Left renal pelvis (tissue), 4 donors: ENCODE measurements around the gene MRTFA. TPM values are rescaled to one million over a fixed set of nuclear protein-coding genes. Genes with fewer than 3 reads are reported as not detected.
"Not testable (repeated sequence)": the region's sequence is repeated elsewhere in the genome, so short reads cannot be mapped to it uniquely, and the experiment has no call there.

ENCODE experiments used
- DNase-seq, 4 donors: peaks; one replicate each; pipeline ENCODE4 v3.0.0-alpha.2; 2013; ENCODE audit warnings: low read depth in 4 of 4, low spot score in 3 of 4
- polyA plus RNA-seq, 4 donors: library from polyadenylated mRNA; unstranded; fragments of 120-200 nt; gene quantifications; one replicate each; pipeline ENCODE4 v1.2.1, GENCODE V29; 2013; ENCODE audit not compliant: insufficient read length in 4 of 4

The MRTFA gene
- polyA plus RNA-seq, 4 donors, result 20.2 to 31.3 (median 22.6) TPM

DNA sequence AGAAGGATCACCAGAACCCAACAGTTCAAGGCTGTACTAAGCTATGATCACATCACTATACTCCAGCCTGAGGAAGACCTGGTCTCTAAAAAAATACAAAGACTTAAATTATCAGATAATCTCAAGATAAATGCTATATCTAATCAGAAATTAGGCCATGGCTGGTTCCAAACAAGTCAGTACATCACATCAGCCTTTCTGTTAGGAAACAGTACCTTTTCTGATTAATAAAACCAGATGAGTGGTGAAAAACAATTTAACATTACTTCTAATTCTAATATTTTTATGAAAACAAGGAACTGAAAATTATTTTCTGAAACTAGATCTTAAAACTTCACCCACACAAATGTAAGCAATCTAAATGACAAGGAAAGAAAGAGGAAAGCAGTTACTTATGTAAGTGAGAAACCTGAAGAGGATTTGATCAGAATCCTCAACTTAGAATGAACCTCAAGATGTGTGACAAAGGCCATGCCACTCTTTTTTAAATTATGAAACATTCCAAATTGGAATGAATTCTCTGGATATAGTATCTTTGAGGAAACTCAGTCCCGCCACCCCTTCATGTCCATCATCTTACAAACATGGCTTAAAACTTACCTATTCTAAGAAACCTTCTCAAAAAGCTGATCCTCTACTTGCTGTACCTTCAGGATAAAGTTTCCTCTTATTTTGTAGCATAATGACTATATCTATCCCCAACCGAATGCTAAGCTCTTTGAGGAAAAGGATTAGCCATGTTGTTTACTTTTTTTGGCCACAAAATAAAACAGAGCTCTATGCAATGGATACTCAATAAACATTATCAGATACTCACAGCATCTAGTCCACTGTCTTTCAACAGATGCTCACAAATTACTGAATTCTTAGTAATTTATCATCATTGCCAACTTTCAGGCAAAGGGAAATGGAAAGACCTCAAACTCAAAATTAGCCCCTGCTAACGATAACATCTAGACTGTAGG is 132.0 kb downstream of the MRTFA start:
- DNase-seq, result no peak

DNA sequence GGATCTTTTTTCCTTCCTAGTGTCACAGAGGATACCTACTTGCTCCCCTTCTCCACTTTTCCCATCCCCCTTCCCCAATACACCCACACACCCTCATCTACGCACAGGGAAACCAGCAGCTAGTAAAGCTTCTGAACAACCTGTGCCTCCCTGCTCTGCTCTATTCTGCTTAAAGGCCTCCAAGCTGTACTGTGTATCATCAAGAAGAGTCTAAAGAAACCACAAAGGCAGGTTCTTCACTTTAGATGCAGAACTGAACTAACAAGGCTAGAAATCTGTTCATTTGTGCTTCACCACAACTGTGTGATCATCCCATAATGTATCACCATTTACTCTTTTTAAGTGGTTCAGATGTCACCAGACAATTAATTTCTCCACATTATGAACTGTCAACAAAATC is 133.6 kb downstream of the MRTFA start:
- DNase-seq, result no peak

DNA sequence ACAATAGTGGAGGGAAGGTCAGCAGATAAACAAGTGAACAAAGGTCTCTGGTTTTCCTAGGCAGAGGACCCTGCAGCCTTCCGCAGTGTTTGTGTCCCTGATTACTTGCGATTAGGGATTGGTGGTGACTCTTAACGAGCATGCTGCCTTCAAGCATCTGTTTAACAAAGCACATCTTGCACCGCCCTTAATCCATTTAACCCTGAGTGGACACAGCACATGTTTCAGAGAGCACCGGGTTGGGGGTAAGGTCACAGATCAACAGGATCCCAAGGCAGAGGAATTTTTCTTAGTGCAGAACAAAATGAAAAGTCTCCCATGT is 136.1 kb downstream of the MRTFA start:
- DNase-seq, result not testable (repeated sequence)

DNA sequence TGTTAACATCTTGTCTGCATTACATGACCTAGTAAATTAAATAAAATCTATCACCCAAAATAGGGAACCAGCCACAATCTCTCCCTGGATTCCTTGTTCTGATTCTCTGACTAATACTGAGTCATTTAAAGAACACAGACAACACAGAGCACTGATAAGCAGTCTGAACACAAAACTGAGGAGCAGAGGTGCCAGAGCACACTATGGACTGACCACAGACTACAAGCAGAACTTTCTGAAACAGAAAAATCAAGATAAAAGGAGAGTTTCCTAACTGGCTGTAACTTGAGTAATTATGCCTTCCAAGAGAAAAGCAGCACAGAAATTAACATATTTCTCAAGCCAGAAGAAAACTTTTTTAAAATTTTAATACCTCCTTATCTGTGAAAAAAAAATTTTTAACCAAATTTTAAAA is 137.3 kb downstream of the MRTFA start:
- no peak for DNase-seq

DNA sequence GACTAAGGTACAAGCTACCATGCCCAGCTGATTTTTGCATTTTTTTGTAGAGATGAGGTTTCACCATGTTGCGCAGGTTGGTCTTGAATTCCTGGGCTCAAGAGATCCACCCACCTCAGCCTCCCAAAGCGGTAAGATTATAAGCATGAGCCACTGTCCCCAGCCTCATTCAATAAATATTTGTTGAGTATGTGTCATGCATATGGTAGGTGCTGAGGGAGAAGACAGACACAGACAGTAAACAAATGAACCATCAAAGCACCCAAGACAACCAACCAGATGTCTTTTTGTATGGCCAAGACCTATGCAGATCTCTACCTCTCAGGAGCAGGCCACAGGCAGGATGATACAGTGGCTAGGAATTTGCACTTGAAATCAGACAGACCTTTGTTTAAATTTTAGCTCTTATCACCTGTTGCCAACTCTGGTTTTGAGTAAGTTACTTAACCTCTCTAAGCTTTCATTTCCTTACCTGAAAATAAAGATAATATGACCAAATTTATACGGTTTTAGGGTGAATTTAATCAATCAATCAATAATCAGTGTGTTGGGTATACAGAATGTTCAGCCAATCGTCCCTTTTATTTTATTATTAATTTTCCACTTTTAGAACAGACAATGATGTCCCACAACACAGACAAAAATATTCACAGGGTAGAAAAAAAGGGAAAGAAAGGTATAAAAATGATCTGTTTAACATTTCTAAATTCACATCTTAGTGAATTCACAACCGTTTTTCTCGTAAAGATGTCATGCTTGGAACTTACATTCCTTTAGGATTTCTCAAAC is 137.9 kb downstream of the MRTFA start:
- no peak for DNase-seq

DNA sequence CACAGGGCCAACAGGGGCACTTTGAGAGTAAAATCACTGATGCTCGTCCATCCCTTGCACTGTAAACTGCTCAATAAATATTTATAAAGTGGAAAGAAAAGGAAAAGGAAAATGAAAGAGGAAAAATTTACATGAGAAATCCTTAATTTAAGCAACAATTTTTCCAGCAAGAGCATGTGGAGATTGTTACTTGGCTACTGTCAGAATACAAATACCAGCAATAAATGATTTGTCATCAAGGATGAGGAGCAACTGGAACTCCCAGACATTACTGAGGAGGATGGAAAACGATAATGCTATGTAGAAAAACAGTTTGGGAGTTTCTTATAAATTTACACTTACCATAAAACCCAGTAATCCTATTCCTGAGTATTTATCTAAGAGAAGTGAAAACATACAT is 143.1 kb downstream of the MRTFA start:
- DNase-seq, result no peak

DNA sequence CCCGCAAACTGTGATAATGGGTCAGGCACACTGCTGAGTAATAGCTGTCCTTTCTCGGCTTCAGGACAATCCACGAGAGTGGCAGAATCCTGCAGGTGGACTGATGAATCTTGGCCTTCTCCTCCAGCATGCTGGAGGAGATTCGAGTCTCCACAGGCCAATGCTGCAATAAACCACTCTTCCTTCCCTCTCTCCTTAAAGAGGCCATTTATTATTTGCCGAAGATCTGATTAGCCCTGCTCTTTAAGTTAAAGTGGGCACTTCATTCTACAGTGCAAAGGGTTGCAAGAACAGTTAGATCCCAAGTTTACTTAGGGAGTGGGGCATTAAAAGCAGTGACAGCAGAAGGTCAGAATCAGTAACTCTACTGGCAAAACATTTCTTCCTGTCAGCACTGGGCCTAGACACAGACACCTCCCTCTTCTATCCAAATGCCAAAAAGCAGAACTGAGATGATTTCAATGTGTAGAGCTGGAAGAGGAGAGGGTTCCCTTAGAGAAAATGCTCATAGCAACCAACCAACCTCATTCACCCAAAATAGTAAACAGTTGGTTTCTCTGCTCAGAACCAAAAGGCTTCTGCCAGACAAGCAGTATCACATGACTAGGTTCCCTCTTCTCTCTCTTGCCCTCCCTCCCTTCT is 144.4 kb downstream of the MRTFA start:
- DNase-seq, result no peak

DNA sequence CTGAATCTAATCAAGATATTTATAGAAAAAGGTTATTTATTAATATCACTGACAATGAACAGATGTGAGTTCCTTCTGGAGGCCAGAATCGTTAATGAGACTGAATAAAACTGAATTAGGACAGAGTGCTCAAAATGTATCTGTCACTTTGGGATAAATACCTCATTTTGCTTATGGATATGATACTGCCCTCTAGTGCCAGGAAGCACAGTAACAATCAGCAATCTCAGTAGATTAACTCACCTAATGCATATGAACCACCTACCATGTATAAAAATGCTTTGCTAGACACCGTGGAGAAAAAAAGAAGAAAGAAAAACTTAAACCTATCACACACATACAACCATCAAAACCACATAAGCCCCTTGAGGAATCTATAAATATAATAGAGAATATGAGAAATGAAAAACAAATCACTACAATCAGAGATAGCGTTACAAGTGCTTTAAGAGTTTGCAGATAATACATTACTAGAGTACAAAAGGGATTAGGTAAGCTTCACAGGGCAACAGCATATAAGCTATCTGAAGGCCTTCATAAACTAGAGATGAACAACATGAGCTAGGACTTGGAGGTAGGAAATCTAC is 148.8 kb downstream of the MRTFA start:
- DNase-seq, result no peak

DNA sequence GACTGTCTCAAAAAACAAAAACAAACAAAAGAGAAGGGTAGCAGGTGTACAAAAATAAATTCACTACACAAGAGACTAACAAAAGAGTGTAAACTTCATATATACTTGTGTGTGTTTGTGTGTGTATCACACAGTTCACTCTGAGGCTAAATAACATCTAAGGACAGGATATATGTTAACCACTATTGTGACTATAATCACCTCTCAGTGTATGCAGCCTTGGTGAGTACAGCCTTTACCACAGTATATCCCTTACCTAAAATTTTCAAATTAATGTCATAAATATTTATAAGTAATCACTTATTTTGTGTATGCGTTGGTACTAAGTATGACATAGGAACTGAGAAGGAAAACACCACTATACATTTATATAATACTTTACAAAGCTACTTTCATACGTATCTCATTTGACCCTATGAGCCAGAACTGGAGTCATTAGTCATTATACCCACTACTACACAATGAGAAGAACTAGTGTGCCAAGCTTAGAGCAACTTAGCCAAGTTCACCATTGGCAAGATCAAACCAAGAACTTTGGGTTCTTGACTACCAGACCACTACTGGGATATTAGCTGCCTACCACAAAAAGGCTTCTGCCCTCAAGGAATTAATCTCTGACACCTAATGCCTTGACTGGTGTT is 149.4 kb downstream of the MRTFA start:
- DNase-seq, result no peak

DNA sequence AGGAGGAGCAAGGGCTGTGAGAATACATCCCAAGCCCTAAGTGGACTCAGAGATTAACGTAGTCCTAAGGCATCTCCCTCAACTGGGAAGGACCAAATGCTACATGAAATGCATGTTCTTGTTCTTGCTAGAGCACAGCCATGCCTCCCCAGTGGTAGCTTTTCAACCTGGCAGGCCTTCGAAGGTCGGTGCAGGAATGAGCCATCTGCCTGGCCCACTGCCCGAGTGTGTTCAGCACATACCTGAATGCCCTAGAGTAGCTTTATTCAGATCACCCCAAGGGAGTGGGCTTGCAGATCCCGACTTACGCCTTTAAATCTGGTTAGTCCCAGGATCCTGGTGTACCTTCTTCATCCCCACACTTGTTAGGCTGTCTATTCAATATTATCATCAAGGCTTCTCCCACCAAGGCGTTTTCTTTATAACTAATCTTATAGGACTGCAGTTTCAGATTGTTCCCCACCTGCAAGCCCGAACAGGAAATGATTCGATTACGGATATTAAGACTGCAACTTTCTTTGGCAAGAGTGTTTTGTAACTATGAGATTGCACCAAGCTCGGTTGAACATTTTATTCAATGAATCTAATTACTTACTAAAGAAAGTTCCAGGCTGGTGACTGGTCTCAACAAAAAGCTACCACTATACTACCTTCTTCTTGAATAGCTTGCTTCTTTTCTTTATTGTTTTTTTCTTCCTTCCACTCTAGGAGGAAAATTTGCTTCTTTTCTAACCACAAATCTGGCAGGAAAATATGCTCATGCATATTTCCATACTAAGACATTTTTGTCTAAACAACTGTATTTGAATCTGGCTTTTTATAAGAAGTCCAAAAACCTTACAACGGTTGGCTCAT is 150.5 kb downstream of the MRTFA start:
- DNase-seq, result no peak

DNA sequence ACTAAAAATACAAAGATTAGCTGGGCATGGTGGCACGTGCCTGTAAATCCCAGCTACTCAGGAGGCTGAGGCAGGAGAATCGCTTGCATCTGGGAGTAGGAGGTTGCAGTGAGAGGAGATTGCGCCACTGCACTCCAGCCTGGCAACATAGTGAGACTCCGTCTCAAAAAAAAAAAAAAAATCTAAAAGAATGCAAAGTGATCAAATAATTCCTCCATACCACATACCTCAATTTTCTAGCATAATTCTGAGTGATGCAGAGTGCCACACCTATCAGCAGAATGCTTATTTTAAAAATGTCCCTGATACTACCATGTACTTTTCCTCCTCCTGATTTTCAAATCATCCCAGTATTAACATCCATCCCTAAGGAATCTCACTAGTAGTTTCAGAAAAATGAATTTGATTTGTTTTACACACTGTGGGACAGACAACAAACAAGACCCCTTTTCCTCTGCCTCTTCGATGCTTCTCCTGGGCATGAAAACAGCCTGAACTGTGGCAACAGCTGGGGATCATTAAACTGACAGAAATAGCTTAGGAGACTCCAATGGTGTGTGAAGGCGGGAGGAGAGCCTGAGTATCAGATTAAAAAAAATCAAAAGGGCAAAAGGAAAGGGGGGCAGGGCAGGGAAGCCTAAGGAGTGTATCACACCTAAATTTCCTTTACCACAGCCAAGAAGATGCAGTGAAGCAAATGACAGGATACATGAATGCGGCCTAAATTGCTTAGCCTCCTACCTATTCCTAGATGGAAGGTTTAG is 151.4 kb downstream of the MRTFA start:
- DNase-seq, result peak in 3 of 4 donors; percentile 53 to 73 (median 57)

DNA sequence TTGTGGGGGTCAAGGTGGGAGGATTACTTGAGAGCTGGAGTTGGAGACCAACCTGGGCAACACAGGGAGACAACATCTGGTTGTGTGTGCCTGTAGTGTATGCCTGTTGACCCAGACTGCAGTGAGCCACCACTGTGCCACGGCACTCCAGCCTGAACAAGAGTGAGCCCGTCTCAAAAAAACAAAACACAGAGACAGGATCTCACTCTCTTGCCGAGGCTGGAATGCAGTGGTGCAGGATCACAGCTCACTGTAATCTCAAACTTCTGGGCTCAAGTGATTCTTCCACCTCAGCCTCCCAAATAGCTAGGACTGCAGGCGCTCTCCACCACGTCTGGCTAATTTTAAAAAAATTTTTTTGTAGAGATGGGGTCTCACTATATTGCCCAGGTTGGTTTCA is 153.6 kb downstream of the MRTFA start:
- no peak for DNase-seq

DNA sequence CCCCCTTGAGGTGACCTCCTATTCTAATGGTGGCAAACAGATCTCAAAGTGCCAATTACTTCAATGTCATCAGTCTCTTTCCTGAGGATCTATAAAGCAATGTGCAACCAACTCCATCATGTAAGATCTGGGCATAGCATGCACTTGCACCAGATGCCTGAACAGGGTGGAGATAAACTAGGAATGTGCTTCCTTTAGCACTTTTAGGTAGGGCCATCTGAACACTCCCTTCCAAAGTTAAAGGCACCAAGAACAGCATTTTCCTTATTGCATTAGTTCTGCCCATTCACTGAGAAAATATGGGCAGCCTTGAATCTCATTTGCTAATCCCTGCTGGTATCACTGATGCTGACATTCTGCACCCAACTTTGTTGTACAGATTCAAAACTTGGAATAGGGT is 154.1 kb downstream of the MRTFA start:
- DNase-seq, result no peak

DNA sequence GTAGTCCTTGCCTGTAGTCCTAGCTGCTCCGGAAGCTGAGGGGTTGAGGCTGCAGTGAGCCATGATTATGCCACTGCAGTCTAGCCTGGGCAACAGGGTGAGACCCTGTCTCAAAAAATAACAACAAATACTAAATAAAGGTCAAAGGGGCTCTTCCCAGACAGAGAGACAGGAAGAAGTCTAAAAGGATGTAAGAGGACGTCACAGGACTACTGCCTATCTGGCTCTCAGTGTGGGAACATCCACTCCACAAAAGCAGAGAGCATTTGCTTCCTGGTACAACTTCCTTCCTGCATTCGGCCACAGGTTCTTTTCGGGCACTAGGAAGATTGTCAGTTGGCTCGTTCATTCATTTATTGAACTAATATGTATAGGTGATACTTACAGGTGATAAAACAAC is 155.5 kb downstream of the MRTFA start:
- no peak for DNase-seq

DNA sequence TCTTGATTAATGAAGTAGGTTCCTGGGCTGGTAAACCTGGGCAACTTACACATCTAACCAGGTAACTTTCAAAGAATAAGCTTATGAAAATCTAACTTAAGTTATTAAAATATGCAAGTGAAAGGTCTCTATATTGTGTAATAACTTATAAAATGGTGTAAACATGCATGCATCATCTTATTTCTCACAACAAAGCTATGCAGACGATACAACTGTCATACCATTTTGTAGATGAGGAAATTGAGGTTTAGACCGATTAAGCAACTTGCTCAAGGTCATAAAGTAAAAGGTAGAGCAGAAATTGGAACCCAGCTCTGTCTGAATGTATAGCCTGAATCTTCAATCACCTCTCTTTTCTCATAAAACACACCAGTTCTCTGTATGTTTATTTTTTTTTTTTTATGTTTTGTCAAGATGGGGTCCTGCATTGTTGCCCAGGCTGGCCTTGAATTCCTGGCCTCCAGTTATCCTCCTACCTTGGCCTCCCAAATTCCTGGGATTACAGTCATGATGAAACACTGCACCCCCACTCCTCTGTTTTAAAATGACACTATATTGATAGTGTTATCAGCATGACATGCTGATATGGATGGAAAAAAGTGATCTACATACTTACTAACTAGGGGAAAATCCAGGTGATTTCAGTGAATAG is 156.5 kb downstream of the MRTFA start:
- DNase-seq, result no peak

DNA sequence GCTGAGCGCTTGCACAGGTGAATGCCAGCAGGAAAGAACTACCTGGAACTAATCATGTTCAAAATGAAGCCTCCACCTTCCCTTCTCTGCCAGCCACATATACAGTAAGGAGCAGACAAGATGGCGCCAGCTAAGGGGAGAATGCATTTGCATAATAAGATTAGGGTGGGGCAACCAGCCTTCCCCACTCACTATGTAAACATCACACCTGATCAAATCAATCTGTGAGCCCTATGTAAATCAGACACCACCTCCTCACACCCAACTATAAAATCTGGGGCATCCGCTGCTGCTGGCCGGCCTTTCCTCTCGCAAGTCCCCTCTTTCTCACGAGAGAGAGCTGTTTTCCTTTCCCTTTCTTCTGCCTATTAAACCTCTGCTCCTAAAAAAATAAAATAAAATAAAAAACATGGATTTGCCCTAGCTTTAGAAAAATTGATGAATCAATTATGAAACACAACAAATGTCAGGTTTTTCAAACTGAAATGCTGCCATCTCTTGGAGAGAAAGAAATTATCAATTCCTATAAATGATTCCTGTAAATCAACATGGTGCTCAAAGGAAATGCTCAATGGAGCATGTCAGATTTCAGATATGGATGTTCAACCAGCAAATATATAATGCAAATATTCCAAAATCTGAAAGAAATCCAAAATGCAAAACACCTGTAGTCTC is 157.3 kb downstream of the MRTFA start:
- no peak for DNase-seq

DNA sequence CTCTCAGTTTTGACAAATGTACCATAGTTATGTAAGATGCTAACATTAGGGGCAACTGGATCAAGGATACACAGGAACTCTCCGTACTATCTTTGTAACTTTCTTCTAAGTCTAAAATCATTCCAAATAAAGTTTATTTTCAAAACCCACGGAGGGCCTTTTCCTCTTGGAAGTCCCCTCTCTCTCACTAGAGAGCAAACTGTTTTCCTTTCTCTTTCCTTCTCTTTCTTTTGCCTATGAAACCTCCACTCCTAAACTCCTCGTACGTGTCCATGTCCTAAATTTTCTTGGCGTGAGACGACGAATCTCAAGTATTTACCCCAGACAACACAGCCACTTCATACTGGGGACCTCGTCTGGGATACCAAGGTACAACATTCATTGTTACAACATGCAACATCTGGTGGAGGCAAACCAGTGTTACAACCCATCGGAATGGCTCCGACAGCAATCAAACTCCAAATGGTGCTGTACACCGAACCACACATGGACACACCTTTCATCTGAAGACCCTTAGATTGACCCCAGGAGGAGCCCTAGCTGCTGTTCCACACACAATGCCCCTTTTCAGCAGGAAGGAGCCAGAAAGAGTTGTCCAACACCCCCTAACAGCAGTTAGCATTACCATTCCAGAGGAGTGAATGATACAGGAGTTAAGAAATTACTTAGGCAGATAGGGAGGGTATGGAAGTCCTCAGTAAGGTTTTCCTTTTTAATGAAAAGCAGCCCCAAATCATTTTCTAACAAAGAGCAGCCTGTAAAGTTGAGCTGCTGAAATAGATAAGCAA is 158.0 kb downstream of the MRTFA start:
- no peak for DNase-seq
